GM12801 (cell line): ENCODE results near the gene CHD6.

Experiments
- CTCF ChIP-seq: IDR thresholded peaks from one replicate; pipeline ENCODE4 v1.5.1; 2011; ENCODE audit warnings: control low read depth; ENCODE audit not compliant: insufficient read length; ENCODE audit errors: extremely low read depth

The CHD6 gene

GRCh38 chr20:41369673-41370072 lies 248.5 kb downstream of the CHD6 start:
- TF ChIP-seq CTCF, result no peak

GRCh38 chr20:41367956-41368355 lies 250.2 kb downstream of the CHD6 start:
- no peak for TF ChIP-seq CTCF

GRCh38 chr20:41367393-41367695 lies 250.8 kb downstream of the CHD6 start:
- TF ChIP-seq CTCF, result no peak

GRCh38 chr20:41366546-41367392 lies 251.4 kb downstream of the CHD6 start, which contains the start of gene EMILIN3:
Gene EMILIN3, minus strand, starts transcription at chr20:41366818. Its CDS starts 184 bp downstream, at chr20:41366634.
- TF ChIP-seq CTCF, result no peak

- no peak for TF ChIP-seq CTCF
These were observed 252.2 kb downstream of the CHD6 start for GRCh38 chr20:41365777-41366545.

GRCh38 chr20:41364967-41365765 lies 253.0 kb downstream of the CHD6 start:
- no peak for TF ChIP-seq CTCF

- no peak for TF ChIP-seq CTCF
These were observed 253.8 kb downstream of the CHD6 start for GRCh38 chr20:41364236-41364855.
